22Rv1 (cell line): ENCODE data around the gene TMUB2.

ENCODE experiments used
- H3K27ac ChIP-seq: fragments of 450-650 bp; 2 replicates; pipeline ENCODE4 v1.5.1; 2017
- CTCF ChIP-seq: fragments of 450-650 bp; IDR thresholded peaks from 2 replicates; pipeline ENCODE4 v1.5.1; 2017; ENCODE audit warnings: mild to moderate bottlenecking
- ZFX ChIP-seq: fragments of 450-650 bp; IDR thresholded peaks from 2 replicates; pipeline ENCODE4 v1.6.1; 2017; ENCODE audit warnings: antibody characterized with exemption, borderline replicate concordance

TMUB2 gene

GRCh38 chr17:44170499-44171201 lies 16.1 kb upstream of the TMUB2 start, which contains the start of gene ASB16:
Gene ASB16, plus strand, starts transcription at chr17:44170704. Its CDS starts 86 bp downstream, at chr17:44170790.
- TF ChIP-seq CTCF (0 out of 2 replicates have a peak, but pooled peaks have one; percentile 25), ZFX (no peak)
- H3K27ac ChIP-seq: peak within 1 kb of the TSS; percentile 91

GRCh38 chr17:44171931-44172455 lies 14.8 kb upstream of the TMUB2 start:
- TF ChIP-seq ZFX (no peak), CTCF (no peak)
- peak overlapping the region; percentile 91 for H3K27ac ChIP-seq

- TF ChIP-seq CTCF (no peak), ZFX (no peak)
- H3K27ac ChIP-seq: no peak overlapping the region
Measured at GRCh38 chr17:44174427-44174826, 12.3 kb upstream of the TMUB2 start.

- TF ChIP-seq ZFX (no peak), CTCF (no peak)
- no peak overlapping the region for H3K27ac ChIP-seq
Measured at GRCh38 chr17:44176257-44176656, 10.5 kb upstream of the TMUB2 start.

GRCh38 chr17:44176671-44177501 lies 9.9 kb upstream of the TMUB2 start:
- no peak overlapping the region for H3K27ac ChIP-seq
- no peak for TF ChIP-seq ZFX
- TF ChIP-seq CTCF: no peak

GRCh38 chr17:44177640-44178039 lies 9.1 kb upstream of the TMUB2 start:
- TF ChIP-seq ZFX (no peak), CTCF (no peak)

More at GRCh38 chr17:44177640-44178039, 9.1 kb upstream of the TMUB2 start:
- no peak overlapping the region for H3K27ac ChIP-seq
